K562 (cell line): ENCODE measurements around the gene RNF31. TPM values are rescaled to one million over a fixed set of nuclear protein-coding genes. Genes with fewer than 3 reads are reported as not detected.

ENCODE experiments used
- CBFA2T2 ChIP-seq: fragments of 450-650 bp; conservative IDR thresholded peaks from 2 replicates; pipeline ENCODE4 v1.6.1; 2017; ENCODE audit warnings: mild to moderate bottlenecking
- CBX1 ChIP-seq: sonication (generic); IDR thresholded peaks from 2 replicates; pipeline ENCODE4 v1.6.1; 2016; ENCODE audit warnings: antibody characterized with exemption, low read depth, mild to moderate bottlenecking
- DIDO1 ChIP-seq: fragments of 450-650 bp; IDR thresholded peaks from 2 replicates; pipeline ENCODE4 v1.6.1; 2016; ENCODE audit warnings: low read depth, missing biosample characterization, missing genetic modification characterization
- EP400 ChIP-seq: fragments of 450-650 bp; IDR thresholded peaks from 2 replicates; pipeline ENCODE4 v1.6.1; 2017; ENCODE audit warnings: antibody characterized with exemption, mild to moderate bottlenecking, moderate library complexity
- ETS2 ChIP-seq: IDR thresholded peaks from 2 replicates; pipeline ENCODE4 v1.6.1; 2016; ENCODE audit warnings: borderline replicate concordance, missing genetic modification characterization, mild to moderate bottlenecking, moderate library complexity, missing compliant biosample characterization; ENCODE audit not compliant: poor library complexity, severe bottlenecking
- FOXK2 ChIP-seq, 2 experiments: fragments of 450-650 bp; IDR thresholded peaks in 1 of 2; conservative IDR thresholded peaks in 1 of 2; 2 replicates each; pipeline ENCODE4 v1.6.1; 2016; ENCODE audit warnings: low read depth in 2 of 2, mild to moderate bottlenecking in 1 of 2
- GTF2F1 ChIP-seq: IDR thresholded peaks from 2 replicates; pipeline ENCODE4 v1.6.1; 2011; ENCODE audit warnings: low read depth, low read length, improper control_type of control experiment
- HDAC2 ChIP-seq: fragments of 450-650 bp; IDR thresholded peaks from 2 replicates; pipeline ENCODE4 v1.6.1; 2016; ENCODE audit warnings: mild to moderate bottlenecking
- MAX ChIP-seq: sonication (generic); formaldehyde crosslinking; IDR thresholded peaks from 2 replicates; pipeline ENCODE4 v1.9.0; 2022; ENCODE audit warnings: mild to moderate bottlenecking, missing genetic modification reagents
- RAD21 ChIP-seq, 2 experiments: fragments of 250-450 bp in 1 of 2; fragments of 450-650 bp in 1 of 2; sonication (Bioruptor Pico) in 1 of 2; formaldehyde crosslinking in 1 of 2; IDR thresholded peaks in 1 of 2; conservative IDR thresholded peaks in 1 of 2; 2 replicates each; pipeline versions ENCODE4 v1.4.0 to v1.8.0; 2020 to 2022; ENCODE audit warnings: mild to moderate bottlenecking in 2 of 2, moderate library complexity in 1 of 2
- RCOR1 ChIP-seq, 2 experiments: IDR thresholded peaks; 2 replicates each; pipeline ENCODE4 v1.6.1; 2012; ENCODE audit warnings: low read depth in 2 of 2, low read length in 2 of 2, borderline replicate concordance in 1 of 2, improper control_type of control experiment in 1 of 2
- TBP ChIP-seq: optimal IDR thresholded peaks from 2 replicates; pipeline ENCODE3; 2011; ENCODE audit warnings: low read depth, low read length, improper control_type of control experiment
- XRCC5 ChIP-seq: fragments of 200-400 bp; formaldehyde crosslinking; IDR thresholded peaks from 2 replicates; pipeline ENCODE4 v1.6.1; 2017; ENCODE audit warnings: low read depth, mild to moderate bottlenecking, low read length
- ZHX1 ChIP-seq: fragments of 150-350 bp; conservative IDR thresholded peaks from 2 replicates; pipeline ENCODE4 v1.6.1; 2014; ENCODE audit warnings: low read length
- ZNF23 ChIP-seq: fragments of 250-450 bp; sonication (Bioruptor Pico); IDR thresholded peaks from 2 replicates; pipeline ENCODE4 v1.4.0; 2020; ENCODE audit warnings: mild to moderate bottlenecking
- ZNF639 ChIP-seq, 2 experiments: fragments of 200-800 bp in 1 of 2; sonication (Bioruptor generic) in 1 of 2; sonication (generic) in 1 of 2; formaldehyde crosslinking in 1 of 2; IDR thresholded peaks in 1 of 2; conservative IDR thresholded peaks in 1 of 2; 2 replicates each; pipeline versions ENCODE4 v1.5.0 to v1.6.1; 2016 to 2020; ENCODE audit warnings: missing compliant biosample characterization in 1 of 2, missing genetic modification characterization in 1 of 2, missing genetic modification reagents in 1 of 2
- ZNF696 ChIP-seq: fragments of 250-450 bp; sonication (Bioruptor Pico); conservative IDR thresholded peaks from 2 replicates; pipeline ENCODE4 v1.4.0; 2020; ENCODE audit warnings: mild to moderate bottlenecking, moderate library complexity
- polyA plus RNA-seq, 8 experiments: library from polyadenylated mRNA; depleted of rRNA in 4 of 8; stranded (reverse) in 5 of 8; unstranded in 3 of 8; fragments of >200 nt; fragmentation: Nextera tagmentation in 2 of 8; fragmentation: Illumina TruSeq in 1 of 8; extraction: Ambion mirVana in 2 of 8; extraction: Trizol in 1 of 8; gene quantifications; 2 replicates each; pipeline versions ENCODE4 v1.2.1 to v1.2.3, GENCODE V29; 2011 to 2014; ENCODE audit warnings: inconsistent platforms in 1 of 8, missing spikeins in 1 of 8
- total RNA-seq, 7 experiments: library from RNA; depleted of rRNA in 6 of 7; stranded (reverse); fragments of >200 nt in 6 of 7; fragmentation: Illumina TruSeq in 2 of 7; extraction: Trizol in 2 of 7; gene quantifications; 2 replicates each; pipeline versions ENCODE4 v1.2.1 to v1.2.3, GENCODE V29; 2011 to 2021; ENCODE audit warnings: low replicate concordance in 1 of 7
- TF ChIP-seq, protein P1 (sequence below): IDR thresholded peaks from 2 replicates; pipeline ENCODE4 v1.6.1; 2016; ENCODE audit warnings: missing genetic modification characterization, missing compliant biosample characterization

Gene RNF31
- total and polyA plus RNA-seq, 9 of the 15 experiments (the other 6 are each of a cell fraction or from before 2014, with no cell fraction given): 3.1 to 47.6 (median 19.1) TPM

GRCh38 chr14:24160850-24161804 lies 13.8 kb downstream of the RNF31 start, which contains the start of gene IRF9 (continued):
- TF ChIP-seq ZNF639 (CRISPR knock-in tag; conservative IDR thresholded peaks at IDR 0.05 in 1 of 2, IDR thresholded peaks at IDR 0.05 in 1 of 2) (no peak), ZHX1 (no peak), RAD21 (CRISPR knock-in tag; conservative IDR thresholded peaks at IDR 0.05 in 1 of 2, IDR thresholded peaks at IDR 0.05 in 1 of 2) (peak; percentile 67), XRCC5 (peak; percentile 82; the same call in 1 of the 2 replicates), ZNF23 (CRISPR knock-in tag) (no peak), EP400 (peak; percentile 80), ETS2 (tag) (no peak), FOXK2 (conservative IDR thresholded peaks at IDR 0.05 in 1 of 2, IDR thresholded peaks at IDR 0.05 in 1 of 2; ENCODE audit: low read depth in 2 of 2) (peak in 1 of 2 experiments; percentile 38; a peak in 1 of 4 replicates), TBP (peak; percentile 36), CBX1 (no peak), CBFA2T2 (peak; percentile 76), GTF2F1 (no peak), DIDO1 (tag) (no peak), MAX (peak; percentile 66), ZNF696 (CRISPR knock-in tag) (no peak), HDAC2 (0 out of 2 replicates have a peak, but pooled peaks have one; percentile 45), RCOR1 (IDR thresholded peaks at IDR 0.05; ENCODE audit: borderline replicate concordance in 1 of 2, low read depth in 2 of 2, low read length in 2 of 2) (peak; percentile 53 to 91; a peak in 3 of 4 replicates)
- TF ChIP-seq, protein P1, sequence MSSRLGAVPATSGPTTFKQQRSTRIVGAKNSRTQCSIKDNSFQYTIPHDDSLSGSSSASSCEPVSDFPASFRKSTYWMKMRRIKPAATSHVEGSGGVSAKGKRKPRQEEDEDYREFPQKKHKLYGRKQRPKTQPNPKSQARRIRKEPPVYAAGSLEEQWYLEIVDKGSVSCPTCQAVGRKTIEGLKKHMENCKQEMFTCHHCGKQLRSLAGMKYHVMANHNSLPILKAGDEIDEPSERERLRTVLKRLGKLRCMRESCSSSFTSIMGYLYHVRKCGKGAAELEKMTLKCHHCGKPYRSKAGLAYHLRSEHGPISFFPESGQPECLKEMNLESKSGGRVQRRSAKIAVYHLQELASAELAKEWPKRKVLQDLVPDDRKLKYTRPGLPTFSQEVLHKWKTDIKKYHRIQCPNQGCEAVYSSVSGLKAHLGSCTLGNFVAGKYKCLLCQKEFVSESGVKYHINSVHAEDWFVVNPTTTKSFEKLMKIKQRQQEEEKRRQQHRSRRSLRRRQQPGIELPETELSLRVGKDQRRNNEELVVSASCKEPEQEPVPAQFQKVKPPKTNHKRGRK (tag): no peak
